Testis (tissue), 3 donors: ENCODE data around the gene KLHL20. TPM values are rescaled to one million over a fixed set of nuclear protein-coding genes. Genes with fewer than 3 reads are reported as not detected.
"Not testable (repeated sequence)": the region's sequence is repeated elsewhere in the genome, so short reads cannot be mapped to it uniquely, and the experiment has no call there.

ENCODE experiments used
- DNase-seq: peaks from one replicate; pipeline ENCODE4 v3.0.0-alpha.2; 2019
- H3K27ac ChIP-seq, 2 donors: fragments of 200-600 bp; sonication (generic); one replicate each; pipeline ENCODE4 v1.5.1; 2019
- H3K27me3 ChIP-seq: fragments of 200-600 bp; sonication (generic); one replicate; pipeline ENCODE4 v1.5.1; 2019
- H3K36me3 ChIP-seq: fragments of 200-600 bp; sonication (generic); one replicate; pipeline ENCODE4 v1.5.1; 2017; ENCODE audit warnings: low read depth; ENCODE audit errors: missing control alignments
- H3K4me1 ChIP-seq: fragments of 200-600 bp; sonication (generic); one replicate; pipeline ENCODE4 v1.5.1; 2019
- H3K4me3 ChIP-seq, 2 donors: fragments of 200-600 bp; sonication (generic); one replicate each; pipeline ENCODE4 v1.5.1; 2017 to 2019
- H3K9me3 ChIP-seq: fragments of 200-600 bp; sonication (generic); one replicate; pipeline ENCODE4 v1.5.1; 2017
- CTCF ChIP-seq, 3 experiments: fragments of 450-650 bp in 2 of 3; fragments of 200-600 bp in 1 of 3; sonication (generic) in 1 of 3; IDR thresholded peaks; one replicate each; pipeline ENCODE4 v1.5.1; 2016 to 2019; ENCODE audit warnings: antibody characterized with exemption in 3 of 3, mild to moderate bottlenecking in 2 of 3, moderate library complexity in 1 of 3
- POLR2A ChIP-seq: fragments of 450-650 bp; IDR thresholded peaks from one replicate; pipeline ENCODE4 v1.6.1; 2017; ENCODE audit warnings: antibody characterized with exemption, mild to moderate bottlenecking, moderate library complexity
- WGBS, 2 donors: methylation state at CpG; one replicate each; pipeline ENCODE4 v1.1.5; 2018; 5-methylcytosine and 5-hydroxymethylcytosine counted together
- intact Hi-C: fragments of 100-400 bp; cut with DNase I; formaldehyde crosslinking; loops from one replicate; pipeline ENCODE4 v1.15.1; 2023; ENCODE audit warnings: low total_unique reads
- polyA plus RNA-seq: library from polyadenylated mRNA; stranded (reverse); fragments of 350-450 nt; fragmentation: Illumina TruSeq; extraction: RNeasy Lipid Tissue Mini Kit (QIAGEN cat#74804); gene quantifications from one replicate; pipeline ENCODE4 v1.2.3, GENCODE V29; 2014; ENCODE audit warnings: low read depth, low replicate concordance; ENCODE audit not compliant: insufficient read depth
- total RNA-seq, 2 donors: library from RNA; depleted of rRNA; stranded (reverse); fragments of >200 nt; gene quantifications; one replicate each; pipeline ENCODE4 v1.2.3, GENCODE V29; 2016

Gene KLHL20
- total and polyA plus RNA-seq, 3 donors from 2014 or later, result 30.6 to 46.1 (median 35.2) TPM

DNA sequence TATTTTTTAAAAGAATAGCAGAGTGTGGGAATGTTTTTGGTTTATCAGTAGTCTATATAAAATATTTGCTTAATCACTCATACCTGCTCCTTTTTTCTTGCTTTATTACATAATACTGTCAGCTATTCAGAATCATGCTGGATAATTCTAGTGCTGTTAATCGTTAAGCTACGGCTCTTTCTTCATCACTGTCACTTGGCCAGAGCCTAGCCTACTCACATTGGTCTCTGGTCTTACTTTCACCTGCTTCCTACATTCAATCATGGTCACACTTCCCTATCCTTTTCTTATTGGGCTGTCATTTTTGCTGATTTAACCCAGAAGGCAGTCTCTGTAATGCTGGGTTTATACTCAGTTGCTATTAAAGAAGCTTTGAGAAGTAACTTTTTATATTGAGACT is 2.5 kb downstream of the KLHL20 start:
- TF ChIP-seq POLR2A, result no peak
- no peak for TF ChIP-seq CTCF (IDR thresholded peaks at IDR 0.05)

DNA sequence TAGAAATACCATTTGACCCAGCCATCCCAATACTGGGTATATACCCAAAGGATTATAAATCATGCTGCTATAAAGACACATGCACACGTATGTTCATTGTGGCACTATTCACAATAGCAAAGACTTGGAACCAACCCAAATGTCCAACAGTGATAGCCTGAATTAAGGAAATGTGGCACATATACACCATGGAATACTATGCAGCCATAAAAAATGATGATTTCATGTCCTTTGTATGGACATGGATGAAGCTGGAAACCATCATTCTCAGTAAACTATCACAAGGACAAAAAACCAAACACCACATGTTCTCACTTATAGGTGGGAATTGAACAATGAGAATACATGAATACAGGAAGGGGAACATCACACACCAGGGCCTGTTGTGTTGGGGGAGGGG is 16.6 kb downstream of the KLHL20 start:
- H3K4me3 ChIP-seq, H3K9me3 ChIP-seq, H3K36me3 ChIP-seq, H3K4me1 ChIP-seq, intact Hi-C loops, DNase-seq, H3K27me3 ChIP-seq, H3K27ac ChIP-seq: not testable (repeated sequence)
- WGBS, 2 donors, result 85 to 96% methylated on average over 1 of the region's 1 CpG

More for the DNA sequence above, 2.5 kb downstream of the KLHL20 start:
- WGBS, 2 donors, result 83 to 86% methylated on average over 2 of the region's 2 CpGs
- Histone ChIP-seq H3K4me3 (no peak overlapping the region), H3K27me3 (no peaks in the 10 kb centered on the region), H3K36me3 (no peaks in the 10 kb centered on the region), H3K9me3 (no peaks in the 10 kb centered on the region), H3K27ac (no peak overlapping the region), H3K4me1 (peaks cover 6% of the 10 kb centered on the region)
- intact Hi-C loops, result no loop called here
- no peak for DNase-seq

- 88% methylated on average over 9 of the region's 9 CpGs for WGBS, 2 donors
- Histone ChIP-seq H3K36me3 (no peaks in the 10 kb centered on the region), H3K27ac (no peak overlapping the region)
These were observed 19.1 kb downstream of the KLHL20 start for GRCh38 chr1:173733912-173734311.

DNA sequence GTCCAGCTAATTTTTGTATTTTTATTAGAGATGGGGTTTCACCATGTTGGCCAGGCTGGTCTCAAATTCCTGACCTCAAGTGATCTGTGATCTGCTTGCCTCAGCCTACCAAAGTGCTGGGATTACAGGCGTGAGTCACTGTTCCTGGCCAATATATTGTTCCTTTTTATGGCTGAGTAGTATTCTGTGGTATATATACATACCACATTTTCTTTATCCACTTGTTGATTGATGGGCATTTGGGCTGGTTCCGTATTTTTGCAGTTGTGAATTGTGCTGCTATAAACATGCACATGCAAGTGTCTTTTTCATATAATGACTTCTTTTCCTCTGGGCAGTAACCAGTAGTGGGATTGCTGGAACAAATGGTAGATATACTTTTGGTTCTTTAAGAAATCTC is 21.3 kb downstream of the KLHL20 start:
- H3K4me1 ChIP-seq, H3K27me3 ChIP-seq, H3K36me3 ChIP-seq, H3K9me3 ChIP-seq, intact Hi-C loops, H3K27ac ChIP-seq, DNase-seq, H3K4me3 ChIP-seq: not testable (repeated sequence)
- WGBS, 2 donors, result 97 to 98% methylated on average over 2 of the region's 2 CpGs

More at GRCh38 chr1:173733912-173734311, 19.1 kb downstream of the KLHL20 start:
- DNase-seq, result no peak
- no peak overlapping the region for H3K4me3 ChIP-seq
- intact Hi-C loops, result no loop called here
- no peaks in the 10 kb centered on the region for H3K27me3 ChIP-seq
- TF ChIP-seq CTCF (IDR thresholded peaks at IDR 0.05) (no peak), POLR2A (no peak)
- H3K4me1 ChIP-seq, result no peaks in the 10 kb centered on the region
- H3K9me3 ChIP-seq, result no peaks in the 10 kb centered on the region

DNA sequence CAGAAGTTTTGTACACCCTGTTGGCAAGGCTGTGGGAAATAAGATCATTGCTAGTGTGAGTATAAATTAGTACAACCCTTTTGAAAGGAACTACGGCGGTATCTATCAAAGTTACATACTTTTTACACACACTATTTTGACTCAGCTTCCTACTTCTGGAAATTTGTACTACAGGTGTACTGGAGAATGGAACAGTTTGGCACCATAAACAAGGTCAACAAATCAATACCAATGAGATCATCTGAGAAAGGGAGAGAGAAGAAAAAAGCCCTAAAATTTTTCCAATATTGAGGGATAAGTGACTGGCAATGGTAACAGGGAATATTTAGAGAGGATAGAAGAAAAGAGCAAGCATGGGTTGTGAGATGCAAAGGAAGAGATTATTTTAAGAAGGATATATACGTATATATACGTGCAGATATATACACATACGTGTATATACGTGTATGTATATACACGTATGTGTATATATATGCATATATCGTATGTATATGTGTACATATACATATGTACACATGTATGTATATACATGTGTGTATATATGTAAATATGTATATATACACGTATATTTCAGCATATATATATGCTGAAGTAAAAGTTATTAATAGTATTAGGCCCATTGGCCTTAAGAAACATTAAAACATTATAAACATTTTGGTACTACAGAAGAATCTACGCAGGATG is 27.6 kb downstream of the KLHL20 start:
- Histone ChIP-seq H3K9me3 (no peaks in the 10 kb centered on the region), H3K4me1 (no peaks in the 10 kb centered on the region), H3K4me3 (no peak overlapping the region), H3K27ac (no peak overlapping the region), H3K36me3 (no peaks in the 10 kb centered on the region), H3K27me3 (no peaks in the 10 kb centered on the region)
- no peak for DNase-seq
- TF ChIP-seq CTCF (IDR thresholded peaks at IDR 0.05), result no peak
- TF ChIP-seq POLR2A, result no peak
- 95 to 96% methylated on average over 10 of the region's 10 CpGs for WGBS, 2 donors
- intact Hi-C loops, result no loop called here

- 86 to 92% methylated on average over 2 of the region's 2 CpGs for WGBS, 2 donors
- Histone ChIP-seq H3K27me3 (no peaks in the 10 kb centered on the region), H3K36me3 (no peaks in the 10 kb centered on the region), H3K4me1 (no peaks in the 10 kb centered on the region), H3K9me3 (no peaks in the 10 kb centered on the region), H3K27ac (no peak overlapping the region), H3K4me3 (no peak overlapping the region)
- no peak for DNase-seq
- intact Hi-C loops, result no loop called here
- TF ChIP-seq CTCF (IDR thresholded peaks at IDR 0.05) (no peak), POLR2A (no peak)
These were observed 29.9 kb downstream of the KLHL20 start for GRCh38 chr1:173744651-173745050.
